Measurements from ENCODE around the gene EIF3D. TPM values are rescaled to one million over a fixed set of nuclear protein-coding genes. Genes with fewer than 3 reads are reported as not detected.
"Not testable (repeated sequence)": the region's sequence is repeated elsewhere in the genome, so short reads cannot be mapped to it uniquely, and the experiment has no call there.

EIF3D gene
- total RNA-seq, 1 experiment from 2014 or later = 270 TPM

- Histone ChIP-seq H3K4me3 (no peak overlapping the region), H3K27me3 (ENCODE audit: insufficient read depth, low read depth) (no peaks in the 10 kb centered on the region), H3K4me2 (no peak overlapping the region), H3K27ac (no peak overlapping the region), H3K9me3 (ENCODE audit: insufficient read depth, low read depth) (no peaks in the 10 kb centered on the region), H3K36me3 (ENCODE audit: low read depth) (no peaks in the 10 kb centered on the region), H3K4me1 (replicated peaks; ENCODE audit: insufficient read depth) (peaks cover 12% of the 10 kb centered on the region), H4K20me1 (ENCODE audit: insufficient read depth) (no peaks in the 10 kb centered on the region), H3K9me2 (ENCODE audit: insufficient read depth) (no peaks in the 10 kb centered on the region), H3F3A (ENCODE audit: insufficient read depth, low read depth) (peaks cover 14% of the 10 kb centered on the region), H2AFZ (no peak overlapping the region), H3K79me2 (ENCODE audit: low read depth) (no peaks in the 10 kb centered on the region)
- CTCF ChIA-PET = no interaction called here
- POLR2A ChIA-PET (ENCODE audit: unreplicated experiment) = interaction anchor here (0.6 kb wide), 2 partner anchors 24 to 149 kb away, joined by 3 to 4 read pairs; partner anchors contain the start of gene MYH9
- no TSS peak for BruUV-seq (replicated peaks)
- TF ChIP-seq EZH2 (IDR thresholded peaks at IDR 0.05; ENCODE audit: low read depth) (no peak), CTCF (conservative IDR thresholded peaks at IDR 0.05) (no peak)
- intact Hi-C loops (cut with micrococcal nuclease; ENCODE audit: unreplicated experiment) = no loop called here
- no peak for DNase-seq
Measured at GRCh38 chr22:36536717-36537116, 7.8 kb upstream of the EIF3D start.

DNA sequence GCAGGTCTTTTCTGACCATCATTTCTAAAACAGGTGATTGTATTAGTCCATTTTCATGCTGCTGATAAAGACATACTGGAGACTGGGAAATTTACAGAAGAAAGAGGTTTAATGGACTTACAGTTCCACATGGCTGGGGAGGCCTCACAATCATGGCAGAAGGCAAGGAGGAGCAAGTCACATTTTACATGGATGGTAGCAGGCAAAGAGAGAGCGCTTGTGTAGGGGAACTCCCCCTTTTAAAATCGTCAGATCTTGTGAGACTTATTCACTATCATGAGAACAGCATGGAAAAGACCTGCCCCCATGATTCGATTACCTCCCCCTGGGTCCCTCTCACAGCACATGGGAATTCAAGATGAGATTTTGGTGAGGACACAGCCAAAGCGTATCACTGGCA, 4.4 kb upstream of the EIF3D start:
- H3K9me3 ChIP-seq (ENCODE audit: insufficient read depth, low read depth); H3K36me3 ChIP-seq (ENCODE audit: low read depth); BruUV-seq (replicated peaks); H2AFZ ChIP-seq; H3K4me3 ChIP-seq; H4K20me1 ChIP-seq (ENCODE audit: insufficient read depth); H3K4me2 ChIP-seq; H3K27ac ChIP-seq; H3K9me2 ChIP-seq (ENCODE audit: insufficient read depth); DNase-seq; H3K79me2 ChIP-seq (ENCODE audit: low read depth); intact Hi-C loops (cut with micrococcal nuclease; ENCODE audit: unreplicated experiment); H3K27me3 ChIP-seq (ENCODE audit: insufficient read depth, low read depth); POLR2A ChIA-PET (ENCODE audit: unreplicated experiment): not testable (repeated sequence)
- peaks cover 11% of the 10 kb centered on the region for H3K4me1 ChIP-seq (replicated peaks; ENCODE audit: insufficient read depth)
- peaks cover 20% of the 10 kb centered on the region for H3F3A ChIP-seq (ENCODE audit: insufficient read depth, low read depth)
- CTCF ChIA-PET = interaction anchor here (0.6 kb wide), 1 partner anchor 242 kb away, joined by 6 read pairs; the partner anchor contains the start of gene IFT27

GRCh38 chr22:36532466-36532865, 3.5 kb upstream of the EIF3D start:
- peaks cover 3% of the 10 kb centered on the region for H3K36me3 ChIP-seq (ENCODE audit: low read depth)
- BruUV-seq (replicated peaks) = no TSS peak

More at GRCh38 chr22:36532466-36532865, 3.5 kb upstream of the EIF3D start:
- POLR2A ChIA-PET (ENCODE audit: unreplicated experiment) = no interaction called here
- Histone ChIP-seq H4K20me1 (ENCODE audit: insufficient read depth) (peaks cover 6% of the 10 kb centered on the region; the same call in 1 of the 2 replicates), H3K27ac (no peak overlapping the region), H3K9me2 (ENCODE audit: insufficient read depth) (no peaks in the 10 kb centered on the region), H3K9me3 (ENCODE audit: insufficient read depth, low read depth) (no peaks in the 10 kb centered on the region), H3K4me1 (replicated peaks; ENCODE audit: insufficient read depth) (peaks cover 16% of the 10 kb centered on the region), H2AFZ (no peak overlapping the region), H3K27me3 (ENCODE audit: insufficient read depth, low read depth) (no peaks in the 10 kb centered on the region), H3K4me2 (no peak overlapping the region), H3K79me2 (ENCODE audit: low read depth) (peaks cover 15% of the 10 kb centered on the region), H3F3A (ENCODE audit: insufficient read depth, low read depth) (peaks cover 29% of the 10 kb centered on the region), H3K4me3 (no peak overlapping the region)
- CTCF ChIA-PET = interaction anchor here (0.6 kb wide), 1 partner anchor 243 kb away, joined by 6 read pairs; the partner anchor contains the start of gene IFT27
- intact Hi-C loops (cut with micrococcal nuclease; ENCODE audit: unreplicated experiment) = no loop called here
- TF ChIP-seq EZH2 (IDR thresholded peaks at IDR 0.05; ENCODE audit: low read depth) (no peak), CTCF (conservative IDR thresholded peaks at IDR 0.05) (no peak)
- no peak for DNase-seq
